ENCODE results near the gene SMYD3. TPM values are rescaled to one million over a fixed set of nuclear protein-coding genes. Genes with fewer than 3 reads are reported as not detected.

SMYD3 gene
- total and polyA plus RNA-seq, 10 of the 15 experiments (the other 5 are each of a cell fraction or from before 2014, with no cell fraction given), result 18.3 to 54.0 (median 24.8) TPM

- CTCF ChIA-PET, result no interaction called here
- H3K9ac ChIP-seq (ENCODE audit: control insufficient read depth, insufficient read depth, low read length), result no peak overlapping the region
- SMC1A ChIA-PET (ENCODE audit: uncharacterized antibody, unreplicated experiment), result no interaction called here
- POLR2A ChIA-PET, result no interaction called here
- FAIRE-seq (no peak), DNase-seq (ENCODE audit: low read depth, low spot score) (no peak), ATAC-seq (no peak)
- H3K4me2 ChIP-seq (ENCODE audit: control insufficient read depth, insufficient read depth), result no peak overlapping the region
- TF ChIP-seq JUND (IDR thresholded peaks at IDR 0.05; ENCODE audit: low read depth, low read length) (no peak), E4F1 (IDR thresholded peaks at IDR 0.05; ENCODE audit: borderline replicate concordance, partially characterized antibody) (no peak), CEBPZ (IDR thresholded peaks at IDR 0.05; ENCODE audit: low read depth, low read length) (no peak), SUZ12 (IDR thresholded peaks at IDR 0.05; ENCODE audit: unreplicated experiment) (no peak), ZBTB11 (CRISPR knock-in tag; IDR thresholded peaks at IDR 0.05) (no peak)
- no peaks in the 10 kb centered on the region for H3K9me3 ChIP-seq (replicated peaks; ENCODE audit: control insufficient read depth, insufficient read depth, low read length)
- 89% methylated on average over 15 of the region's 15 CpGs for WGBS (ENCODE audit: insufficient coverage, insufficient replicate concordance, low lambda C conversion rate, missing lambda C conversion rate)
- RAD21 ChIA-PET (ENCODE audit: unreplicated experiment), result no interaction called here
- H3K27me3 ChIP-seq (replicated peaks in 1 of 2; ENCODE audit: control insufficient read depth in 2 of 2, insufficient read depth in 2 of 2, low read length in 1 of 2), result no peaks in the 10 kb centered on the region
- BruUV-seq (replicated peaks), result no TSS peak
- H4K20me1 ChIP-seq (ENCODE audit: control insufficient read depth, insufficient read depth), result no peaks in the 10 kb centered on the region
- H3K4me1 ChIP-seq (ENCODE audit: control insufficient read depth, insufficient read depth, low read length), result no peaks in the 10 kb centered on the region
- H2AFZ ChIP-seq (ENCODE audit: control insufficient read depth, low read depth, low read length), result no peak overlapping the region
- no peak overlapping the region for H3K27ac ChIP-seq (ENCODE audit: control insufficient read depth, insufficient read depth)
- H3K4me3 ChIP-seq, result no peak overlapping the region
- intact Hi-C loops (cut with micrococcal nuclease; ENCODE audit: unreplicated experiment), result no loop called here
- in situ Hi-C loops (cut with MboI), result no loop called here
- H3K36me3 ChIP-seq (ENCODE audit: control insufficient read depth in 2 of 2, insufficient read depth in 2 of 2, low read length in 1 of 2), result no peaks in the 10 kb centered on the region
- H3K79me2 ChIP-seq (ENCODE audit: control insufficient read depth, insufficient read depth, low read length), result no peaks in the 10 kb centered on the region
Observed at GRCh38 chr1:246040200-246040890, 466.7 kb downstream of the SMYD3 start.
